GM18868 (cell line): ENCODE measurements around the gene GPC6.

ENCODE experiments used
- ATAC-seq: cut with Tn5 transposase; IDR thresholded peaks from one replicate; pipeline ENCODE4 v1.9.1; 2021; ENCODE audit warnings: mild to moderate bottlenecking, moderate library complexity; ENCODE audit not compliant: unreplicated experiment

GPC6 gene

GRCh38 chr13:94415500-94416237 lies 1189.1 kb downstream of the GPC6 start:
- ATAC-seq = no peak

GRCh38 chr13:94416454-94417080 lies 1190.0 kb downstream of the GPC6 start:
- ATAC-seq = no peak

- ATAC-seq = no peak
These were observed 1190.7 kb downstream of the GPC6 start for GRCh38 chr13:94417294-94417693.

GRCh38 chr13:94419304-94419924 lies 1192.8 kb downstream of the GPC6 start:
- ATAC-seq = peak; percentile 83

GRCh38 chr13:94419925-94420305 lies 1193.3 kb downstream of the GPC6 start:
- ATAC-seq = no peak

- ATAC-seq = peak; percentile 80
These were observed 1200.8 kb downstream of the GPC6 start for GRCh38 chr13:94427313-94427953.

- ATAC-seq = no peak
These were observed 1205.0 kb downstream of the GPC6 start for GRCh38 chr13:94431574-94431973.

- no peak for ATAC-seq
These were observed 1205.4 kb downstream of the GPC6 start for GRCh38 chr13:94431987-94432386.

GRCh38 chr13:94433055-94433961 lies 1206.7 kb downstream of the GPC6 start:
- peak; percentile 97 for ATAC-seq

- ATAC-seq = peak; percentile 29
These were observed 1209.1 kb downstream of the GPC6 start for GRCh38 chr13:94435604-94436226.

GRCh38 chr13:94444826-94445225 lies 1218.2 kb downstream of the GPC6 start:
- ATAC-seq = no peak

- no peak for ATAC-seq
These were observed 1227.7 kb downstream of the GPC6 start for GRCh38 chr13:94454334-94454733.

- no peak for ATAC-seq
These were observed 1228.3 kb downstream of the GPC6 start for GRCh38 chr13:94454906-94455305.

GRCh38 chr13:94455414-94455813 lies 1228.8 kb downstream of the GPC6 start:
- no peak for ATAC-seq
